HepG2 (cell line): Measurements from ENCODE around the gene B3GALT6. TPM values are rescaled to one million over a fixed set of nuclear protein-coding genes. Genes with fewer than 3 reads are reported as not detected.

Source experiments
- ATAC-seq: fragments of 200-7000 bp; cut with Tn5 transposase; 3 replicates; pipeline ENCODE4 v1.9.1; 2020; ENCODE audit warnings: mild to moderate bottlenecking, moderate library complexity
- BruUV-seq: library from RNA; stranded (reverse); fragments of 400-500 nt; replicated peaks from 2 replicates; lab custom pipeline; 2021; lab: Mats Ljungman, UMichigan
- CTCF ChIA-PET: fragments of 300-600 bp; formaldehyde crosslinking; extraction: SDS; loops from one replicate; lab custom pipeline; 2021; ENCODE audit warnings: low total read pairs, inconsistent platforms, low intra/inter-chr PET ratio; lab: Yijun Ruan, JAX
- POLR2A ChIA-PET: fragments of 350-600 bp; sonication (Branson Sonifier 250); formaldehyde crosslinking; loops from one replicate; lab custom pipeline; 2020; ENCODE audit warnings: antibody characterized with exemption, inconsistent platforms; lab: Yijun Ruan, JAX
- DNase-seq: peaks from one replicate; pipeline ENCODE4 v3.0.0-alpha.2; 2015; ENCODE audit warnings: low spot score
- FAIRE-seq: peaks from 3 replicates; lab custom pipeline; 2011; peaks lifted over from hg19 to GRCh38; lab: Jason Lieb, UNC
- H2AFZ ChIP-seq: one replicate; pipeline ENCODE4 v1.6.1; 2011; ENCODE audit warnings: low read length, inconsistent platforms
- H3K27ac ChIP-seq: fragments of 300-600 bp; 3 replicates; pipeline ENCODE4 v1.8.0; 2011; ENCODE audit warnings: mixed run types, mild to moderate bottlenecking, mixed read lengths, low read length, inconsistent platforms; ENCODE audit not compliant: insufficient read depth; ENCODE audit errors: extremely low read length
- H3K27me3 ChIP-seq, 2 experiments: fragments of 200-600 bp in 1 of 2; 2 replicates in 1 of 2; 3 replicates in 1 of 2; pipeline versions ENCODE4 v1.6.0 to v1.8.0; 2011; ENCODE audit warnings: low read length in 2 of 2, mild to moderate bottlenecking in 2 of 2, moderate library complexity in 2 of 2, inconsistent platforms in 1 of 2; ENCODE audit not compliant: insufficient read depth in 2 of 2, control insufficient read depth in 1 of 2
- H3K36me3 ChIP-seq, 2 experiments: fragments of 200-600 bp in 1 of 2; replicated peaks in 1 of 2; 2 replicates in 1 of 2; 3 replicates in 1 of 2; pipeline versions ENCODE4 v1.5.1 to v1.8.0; 2011; ENCODE audit warnings: low read length in 2 of 2, inconsistent platforms in 1 of 2; ENCODE audit not compliant: insufficient read depth in 2 of 2, control insufficient read depth in 1 of 2
- H3K4me1 ChIP-seq: 2 replicates; pipeline ENCODE4 v1.5.1; 2012; ENCODE audit warnings: low read length, inconsistent platforms; ENCODE audit not compliant: insufficient read depth
- H3K4me2 ChIP-seq: 2 replicates; pipeline ENCODE4 v1.6.0; 2011; ENCODE audit warnings: low read depth, low read length, inconsistent platforms
- H3K4me3 ChIP-seq, 3 experiments: fragments of 200-600 bp in 1 of 3; sonication (generic), shearing (Covaris generic) in 1 of 3; replicated peaks in 1 of 3; 2 replicates each; pipeline ENCODE4 v1.5.1; 2011 to 2016; ENCODE audit warnings: low read length in 3 of 3, inconsistent platforms in 2 of 3, low read depth in 2 of 3, mild to moderate bottlenecking in 2 of 3, control low read depth in 1 of 3, mixed read lengths in 1 of 3; ENCODE audit not compliant: insufficient read depth in 1 of 3
- H3K79me2 ChIP-seq: one replicate; pipeline ENCODE4 v1.6.1; 2011; ENCODE audit warnings: low read length, inconsistent platforms; ENCODE audit not compliant: insufficient read depth
- H3K9ac ChIP-seq: 2 replicates; pipeline ENCODE4 v1.6.0; 2011; ENCODE audit warnings: mild to moderate bottlenecking, low read depth, low read length, inconsistent platforms; ENCODE audit not compliant: insufficient read depth
- H3K9me3 ChIP-seq: 2 replicates; pipeline ENCODE4 v1.5.1; 2012; ENCODE audit warnings: mild to moderate bottlenecking, low read length
- H4K20me1 ChIP-seq: 2 replicates; pipeline ENCODE4 v1.6.0; 2011; ENCODE audit warnings: inconsistent platforms, mild to moderate bottlenecking, low read length, moderate library complexity; ENCODE audit not compliant: insufficient read depth
- BORCS8-MEF2B ChIP-seq: sonication (generic); formaldehyde crosslinking; IDR thresholded peaks from 2 replicates; pipeline ENCODE4 v1.8.0; 2022; ENCODE audit warnings: mild to moderate bottlenecking, missing genetic modification reagents
- EZH2 ChIP-seq: conservative IDR thresholded peaks from 2 replicates; pipeline ENCODE4 v1.6.1; 2012; ENCODE audit warnings: mild to moderate bottlenecking, low read depth, low read length, moderate library complexity
- MBNL3 ChIP-seq: fragments of 250-450 bp; sonication (Bioruptor Pico); conservative IDR thresholded peaks from 2 replicates; pipeline ENCODE4 v1.8.0; 2022; ENCODE audit warnings: mild to moderate bottlenecking, inconsistent platforms
- TAF1 ChIP-seq: sonication (generic); formaldehyde crosslinking; IDR thresholded peaks from 2 replicates; pipeline ENCODE4 v1.4.0; 2020; ENCODE audit warnings: missing genetic modification reagents
- ZFAT ChIP-seq: sonication (generic); formaldehyde crosslinking; conservative IDR thresholded peaks from 2 replicates; pipeline ENCODE4 v1.8.1; 2023; ENCODE audit warnings: missing genetic modification reagents, inconsistent platforms
- ZKSCAN1 ChIP-seq: fragments of 150-350 bp; IDR thresholded peaks from 2 replicates; pipeline ENCODE4 v1.6.1; 2014; ENCODE audit warnings: low read length
- ZNF407 ChIP-seq: sonication (generic); formaldehyde crosslinking; IDR thresholded peaks from one replicate; pipeline ENCODE4 v1.5.1; 2020; ENCODE audit warnings: mild to moderate bottlenecking, missing genetic modification reagents; ENCODE audit errors: not compliant biosample characterization
- ZNF580 ChIP-seq: IDR thresholded peaks from 2 replicates; pipeline ENCODE4 v1.6.1; 2016; ENCODE audit warnings: low read depth, borderline replicate concordance
- ZNF616 ChIP-seq: sonication (generic); formaldehyde crosslinking; IDR thresholded peaks from 2 replicates; pipeline ENCODE4 v1.5.0; 2020; ENCODE audit warnings: low read depth, mild to moderate bottlenecking, missing genetic modification reagents
- WGBS: methylation state at CpG from one replicate; pipeline ENCODE4 v1.1.6; 2017; ENCODE audit warnings: low lambda C conversion rate; 5-methylcytosine and 5-hydroxymethylcytosine counted together
- in situ Hi-C: cut with HindIII; loops from 2 replicates; pipeline ENCODE4 v1.10.0; 2017; ENCODE audit warnings: low pct_unique_long_range_greater_than_20kb; ENCODE audit not compliant: extremely low pct_ligation_motif_present
- intact Hi-C: fragments of 100-400 bp; cut with micrococcal nuclease; formaldehyde crosslinking; loops from one replicate; pipeline ENCODE4 v1.10.0; 2022; ENCODE audit not compliant: unreplicated experiment
- polyA plus RNA-seq, 8 experiments: library from polyadenylated mRNA; depleted of rRNA in 3 of 8; stranded (reverse) in 7 of 8; unstranded in 1 of 8; fragments of >200 nt; fragmentation: Illumina TruSeq in 4 of 8; extraction: Trizol in 4 of 8; gene quantifications; 2 replicates each; pipeline versions ENCODE4 v1.2.1 to v1.2.3, GENCODE V29; 2011 to 2016; ENCODE audit warnings: low read depth in 4 of 8, missing spikeins in 1 of 8, mixed read lengths in 1 of 8; ENCODE audit not compliant: insufficient read depth in 1 of 8
- total RNA-seq, 5 experiments: library from RNA; depleted of rRNA; stranded (reverse); fragments of >200 nt; fragmentation: Illumina TruSeq; extraction: Trizol; gene quantifications; 2 replicates each; pipeline ENCODE4 v1.2.3, GENCODE V29; 2016; ENCODE audit warnings: low read depth in 1 of 5

B3GALT6 gene
- total and polyA plus RNA-seq, 2 of the 13 experiments (the other 11 are each of a cell fraction or from before 2014, with no cell fraction given): 3.9 to 14.2 TPM

- no TSS peak for BruUV-seq
- in situ Hi-C loops (no loop called here), intact Hi-C loops (no loop called here)
- no peak overlapping the region for H3K9ac ChIP-seq
- ChIA-PET POLR2A (no interaction called here), CTCF (no interaction called here)
- FAIRE-seq: no peak
- H3K4me3 ChIP-seq: no peak overlapping the region
- H3K4me1 ChIP-seq: peaks cover 15% of the 10 kb centered on the region
- H3K9me3 ChIP-seq: no peaks in the 10 kb centered on the region
- no peak for ATAC-seq
- no peak overlapping the region for H2AFZ ChIP-seq
- no peak overlapping the region for H3K4me2 ChIP-seq
- peaks cover 21 to 71% of the 10 kb centered on the region in 2 experiments; a peak in 4 of 5 replicates for H3K27me3 ChIP-seq
- H3K36me3 ChIP-seq: no peaks in the 10 kb centered on the region
- TF ChIP-seq BORCS8-MEF2B (CRISPR knock-in tag) (no peak), ZNF616 (CRISPR knock-in tag) (no peak), ZKSCAN1 (no peak), TAF1 (CRISPR knock-in tag) (no peak)
- DNase-seq: no peak
- no peak overlapping the region for H3K27ac ChIP-seq
- WGBS: 28% methylated on average over 7 of the region's 8 CpGs
- no peaks in the 10 kb centered on the region for H3K79me2 ChIP-seq
- no peaks in the 10 kb centered on the region for H4K20me1 ChIP-seq
These were observed 27.6 kb upstream of the B3GALT6 start for GRCh38 chr1:1204425-1204920.

GRCh38 chr1:1204998-1205768, 26.9 kb upstream of the B3GALT6 start:
- Histone ChIP-seq H2AFZ (no peak overlapping the region), H4K20me1 (no peaks in the 10 kb centered on the region), H3K27me3 (peaks cover 19 to 71% of the 10 kb centered on the region in 2 experiments; a peak in 4 of 5 replicates), H3K9ac (no peak overlapping the region), H3K36me3 (no peaks in the 10 kb centered on the region), H3K27ac (no peak overlapping the region), H3K4me3 (no peak overlapping the region), H3K9me3 (no peaks in the 10 kb centered on the region), H3K4me1 (peaks cover 7% of the 10 kb centered on the region), H3K79me2 (no peaks in the 10 kb centered on the region), H3K4me2 (no peak overlapping the region)
- DNase-seq: no peak
- WGBS: no CpG with 5 or more reads among the region's 19 CpGs
- ChIA-PET POLR2A (no interaction called here), CTCF (no interaction called here)
- peak; percentile 5; the same call in 2 of the 3 replicates for ATAC-seq
- in situ Hi-C loops (no loop called here), intact Hi-C loops (no loop called here)
- no TSS peak for BruUV-seq
- no peak for FAIRE-seq
- TF ChIP-seq ZFAT (CRISPR knock-in tag) (no peak), ZNF580 (CRISPR knock-in tag) (no peak), EZH2 (no peak), MBNL3 (CRISPR knock-in tag) (no peak), ZNF407 (no peak)
